Measurements from ENCODE around the gene RANBP9. TPM values are rescaled to one million over a fixed set of nuclear protein-coding genes. Genes with fewer than 3 reads are reported as not detected.

RANBP9 gene
- 46.6 TPM for polyA plus RNA-seq (2013, experiment 1 of 2; ENCODE audit: insufficient read length)
- 44.5 TPM for polyA plus RNA-seq (2013, experiment 2 of 2; ENCODE audit: insufficient read length)

GRCh38 chr6:13711733-13712598, at the start of gene RANBP9:
Gene RANBP9 (minus strand): TSS chr6:13711835. CDS start chr6:13711505, 330 bp downstream.
- DNase-seq, result peak; percentile 93

GRCh38 chr6:13760307-13761304, 49.0 kb upstream of the RANBP9 start:
- peak; percentile 57 for DNase-seq

- no peak for DNase-seq
Observed at GRCh38 chr6:13759025-13759424, 47.4 kb upstream of the RANBP9 start.

DNA sequence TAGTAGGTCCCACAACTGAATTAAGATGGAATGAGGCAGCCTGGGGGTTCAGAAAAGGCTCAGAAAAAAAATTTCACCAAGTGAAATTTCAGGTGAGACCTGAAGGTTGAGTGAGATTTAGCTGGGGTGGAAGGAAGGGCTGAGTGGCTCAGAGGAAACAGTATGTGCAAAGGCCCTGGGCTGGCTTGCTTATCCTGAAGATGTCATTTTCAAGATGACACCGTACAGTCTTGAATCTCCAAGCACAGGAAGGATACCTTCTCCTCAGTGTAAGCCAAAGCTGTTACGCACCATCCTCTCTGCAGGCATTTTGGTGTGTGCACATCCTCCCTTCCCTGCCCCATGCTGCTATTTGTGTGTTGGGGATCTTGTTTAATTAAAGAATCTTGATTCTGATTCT, 43.0 kb upstream of the RANBP9 start:
- DNase-seq, result no peak

DNA sequence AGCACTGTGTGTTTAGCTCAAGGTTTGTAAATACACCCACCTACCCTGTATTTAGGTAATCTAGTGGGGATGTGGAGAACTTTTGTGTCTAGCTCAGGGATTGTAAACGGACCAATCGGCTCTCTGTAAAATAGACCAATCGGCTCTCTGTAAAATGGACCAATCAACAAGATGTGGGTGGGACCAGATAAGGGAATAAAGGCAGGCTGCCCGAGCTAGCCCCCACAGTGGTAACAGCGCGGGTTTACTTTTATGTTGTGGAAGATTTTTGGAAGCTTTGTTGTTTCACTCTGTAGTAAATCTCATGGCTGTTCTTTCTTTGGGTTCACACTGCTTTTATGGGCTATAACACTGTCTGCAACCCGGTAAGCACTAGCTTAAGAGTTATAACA, 32.1 kb upstream of the RANBP9 start:
- no peak for DNase-seq

- DNase-seq, result no peak
Observed at GRCh38 chr6:13742961-13743735, 31.5 kb upstream of the RANBP9 start.

- DNase-seq, result no peak
Observed at GRCh38 chr6:13741365-13741764, 29.7 kb upstream of the RANBP9 start.

- no peak for DNase-seq
Observed at GRCh38 chr6:13735031-13735430, 23.4 kb upstream of the RANBP9 start.

DNA sequence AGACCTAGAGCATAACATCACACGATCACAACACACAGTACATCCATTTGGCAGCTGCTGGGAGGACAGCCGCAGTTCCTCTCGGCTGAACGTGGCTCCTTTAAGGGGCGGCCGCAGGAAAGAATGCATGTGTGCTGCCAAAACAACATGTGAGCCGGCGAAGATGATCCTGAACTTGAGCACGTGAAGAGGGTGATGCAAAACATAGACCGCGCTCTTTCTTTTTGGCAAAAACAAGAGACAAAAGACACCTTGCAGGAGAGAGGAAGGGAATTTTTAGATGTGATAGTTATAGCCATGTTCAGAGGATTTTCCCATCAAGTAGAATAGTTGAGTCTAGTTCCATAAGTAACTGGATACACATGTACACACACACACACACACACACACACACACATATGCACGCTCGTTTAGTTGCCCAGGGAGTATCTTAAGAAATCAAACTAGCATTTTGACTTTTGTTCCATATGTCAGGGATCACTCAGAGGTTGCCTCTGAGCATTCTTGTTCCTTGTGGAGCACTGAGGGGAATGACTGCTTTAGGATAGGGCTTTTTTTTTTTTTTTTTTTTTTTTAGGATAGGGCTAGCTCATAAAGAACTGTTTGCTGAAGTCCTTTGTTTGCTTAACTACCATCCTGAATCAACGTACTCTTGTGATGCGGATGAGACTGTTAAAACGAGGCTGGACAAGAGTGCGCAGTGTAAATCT, 21.7 kb upstream of the RANBP9 start:
- DNase-seq, result peak; percentile 83

GRCh38 chr6:13730704-13731103, 19.1 kb upstream of the RANBP9 start:
- DNase-seq, result no peak

GRCh38 chr6:13729891-13730290, 18.3 kb upstream of the RANBP9 start:
- DNase-seq, result peak; percentile 78

DNA sequence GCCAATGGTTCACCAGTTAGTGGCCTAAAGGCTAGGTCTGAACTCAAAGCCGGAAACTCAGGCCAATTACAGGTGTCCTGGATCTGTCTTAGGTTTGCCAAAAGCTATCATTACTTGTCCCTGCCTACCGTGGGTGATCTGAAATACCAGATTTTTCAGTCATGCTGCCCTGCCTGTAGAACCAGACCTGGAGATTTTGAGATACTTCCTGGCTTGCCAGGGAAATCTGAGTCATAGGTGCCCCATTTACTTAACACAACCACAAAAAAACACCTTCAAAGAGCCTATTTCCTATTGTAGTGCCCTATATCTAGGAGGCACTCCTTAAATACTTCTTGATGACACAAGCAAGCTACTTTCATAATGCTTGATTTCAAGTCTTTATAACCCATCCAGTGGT, 13.9 kb upstream of the RANBP9 start:
- DNase-seq, result no peak

GRCh38 chr6:13725052-13725451, 13.4 kb upstream of the RANBP9 start:
- no peak for DNase-seq

GRCh38 chr6:13724182-13724581, 12.5 kb upstream of the RANBP9 start:
- DNase-seq, result no peak

GRCh38 chr6:13722880-13723279, 11.2 kb upstream of the RANBP9 start:
- DNase-seq, result no peak

DNA sequence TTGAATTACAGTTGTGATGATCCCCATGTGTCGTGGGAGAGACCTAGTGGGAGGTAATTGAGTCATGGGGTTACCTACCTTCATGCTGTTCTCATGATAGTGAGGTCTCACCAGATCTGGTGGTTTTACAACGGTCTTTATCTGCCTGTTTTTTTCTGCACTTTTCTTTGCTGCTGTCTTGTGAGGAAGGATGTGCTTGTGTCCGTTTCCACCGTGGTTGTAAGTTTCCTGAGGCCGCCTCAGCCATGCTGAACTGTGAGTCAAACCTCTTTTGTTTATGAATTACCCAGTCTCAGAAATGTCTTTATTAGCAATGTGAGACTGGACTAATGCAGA, 6.5 kb upstream of the RANBP9 start:
- no peak for DNase-seq

- DNase-seq, result no peak
Observed at GRCh38 chr6:13716955-13717295, 5.3 kb upstream of the RANBP9 start.

- no peak for DNase-seq
Observed at GRCh38 chr6:13716225-13716954, 4.8 kb upstream of the RANBP9 start.

DNA sequence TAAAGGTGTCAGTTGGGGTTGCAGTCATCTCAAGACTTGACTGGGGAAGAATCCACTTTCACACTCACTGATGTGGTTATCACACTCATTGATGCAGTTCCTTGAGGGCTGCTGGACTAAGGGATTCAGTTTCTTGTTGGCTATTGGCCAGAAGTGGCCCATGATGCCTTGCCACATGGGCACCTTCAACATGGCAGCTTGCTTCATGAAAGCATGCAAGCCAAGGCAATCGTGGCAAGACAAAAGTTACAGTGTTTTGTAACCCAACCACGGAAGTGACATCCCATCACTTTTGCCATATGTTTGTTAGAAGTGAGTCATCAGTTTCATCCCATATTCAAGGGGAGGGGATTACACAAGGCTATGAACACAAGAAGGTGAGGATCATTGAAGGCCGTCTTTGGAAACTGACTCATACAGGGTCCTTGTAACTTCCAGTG, 3.8 kb upstream of the RANBP9 start:
- DNase-seq, result no peak

- no peak for DNase-seq
Observed at GRCh38 chr6:13712599-13712898, 914 bp upstream of the RANBP9 start.

GRCh38 chr6:13711324-13711732, 307 bp downstream of the RANBP9 start:
- no peak for DNase-seq
